ENCODE data around the gene RLN3.

DNA sequence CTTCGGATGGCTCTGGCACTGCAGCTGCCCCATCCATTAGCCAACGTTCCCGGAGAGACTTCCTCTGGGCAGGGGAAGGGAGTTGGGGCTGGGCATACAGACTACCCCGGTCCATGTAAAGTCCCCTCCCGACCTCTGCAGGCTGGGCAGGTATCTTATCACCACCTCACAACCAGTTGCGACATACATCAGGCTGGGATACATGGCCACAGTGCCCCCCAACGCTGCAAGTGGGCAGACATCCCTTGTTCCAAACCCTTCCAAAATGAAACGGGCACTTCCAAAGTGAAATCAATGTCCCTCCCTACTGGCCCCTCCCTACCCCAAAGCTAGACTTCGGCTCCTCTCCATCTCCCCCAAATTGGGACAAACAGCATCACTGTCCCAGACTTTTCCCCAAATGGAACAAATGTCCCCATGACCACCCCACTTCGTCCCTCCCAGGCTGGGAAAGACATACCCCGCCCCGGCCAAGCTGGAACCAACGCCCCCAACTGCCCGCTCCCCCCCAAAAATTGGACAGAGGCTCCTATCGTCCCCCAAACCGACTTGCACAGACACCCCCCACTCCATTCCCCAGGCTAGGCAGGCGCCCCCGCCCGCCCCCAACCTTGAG lies 28.9 kb downstream of the RLN3 start:
- no peak for TF ChIP-seq SP1 (IDR thresholded peaks at IDR 0.05)
- TF ChIP-seq ELF4 (IDR thresholded peaks at IDR 0.05): no peak
- TF ChIP-seq ZNF384 (IDR thresholded peaks at IDR 0.05): no peak
- TF ChIP-seq SUZ12 (IDR thresholded peaks at IDR 0.05): no peak
- no peak for TF ChIP-seq FOXM1 (IDR thresholded peaks at IDR 0.05; ENCODE audit: borderline replicate concordance)
- no peak for TF ChIP-seq NFRKB (IDR thresholded peaks at IDR 0.05)
- TF ChIP-seq BHLHE40 (IDR thresholded peaks at IDR 0.05; ENCODE audit: borderline replicate concordance): no peak
- no peak for TF ChIP-seq HDGF (IDR thresholded peaks at IDR 0.05; ENCODE audit: borderline replicate concordance)
- no peak for TF ChIP-seq FOXA1 (IDR thresholded peaks at IDR 0.05)
- no peak for TF ChIP-seq TARDBP (IDR thresholded peaks at IDR 0.05)

All from HEK293T (cell line).